Measurements from ENCODE around the gene ECEL1.
"Not testable (repeated sequence)": the region's sequence is repeated elsewhere in the genome, so short reads cannot be mapped to it uniquely, and the experiment has no call there.

Gene ECEL1, protein sequence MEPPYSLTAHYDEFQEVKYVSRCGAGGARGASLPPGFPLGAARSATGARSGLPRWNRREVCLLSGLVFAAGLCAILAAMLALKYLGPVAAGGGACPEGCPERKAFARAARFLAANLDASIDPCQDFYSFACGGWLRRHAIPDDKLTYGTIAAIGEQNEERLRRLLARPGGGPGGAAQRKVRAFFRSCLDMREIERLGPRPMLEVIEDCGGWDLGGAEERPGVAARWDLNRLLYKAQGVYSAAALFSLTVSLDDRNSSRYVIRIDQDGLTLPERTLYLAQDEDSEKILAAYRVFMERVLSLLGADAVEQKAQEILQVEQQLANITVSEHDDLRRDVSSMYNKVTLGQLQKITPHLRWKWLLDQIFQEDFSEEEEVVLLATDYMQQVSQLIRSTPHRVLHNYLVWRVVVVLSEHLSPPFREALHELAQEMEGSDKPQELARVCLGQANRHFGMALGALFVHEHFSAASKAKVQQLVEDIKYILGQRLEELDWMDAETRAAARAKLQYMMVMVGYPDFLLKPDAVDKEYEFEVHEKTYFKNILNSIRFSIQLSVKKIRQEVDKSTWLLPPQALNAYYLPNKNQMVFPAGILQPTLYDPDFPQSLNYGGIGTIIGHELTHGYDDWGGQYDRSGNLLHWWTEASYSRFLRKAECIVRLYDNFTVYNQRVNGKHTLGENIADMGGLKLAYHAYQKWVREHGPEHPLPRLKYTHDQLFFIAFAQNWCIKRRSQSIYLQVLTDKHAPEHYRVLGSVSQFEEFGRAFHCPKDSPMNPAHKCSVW

GRCh38 chr2:232487385-232488096 lies at the start of gene ECEL1:
Gene ECEL1 (minus strand): TSS chr2:232487834. CDS start chr2:232486653, 1,181 bp downstream.
- DNase-seq: no peak

DNA sequence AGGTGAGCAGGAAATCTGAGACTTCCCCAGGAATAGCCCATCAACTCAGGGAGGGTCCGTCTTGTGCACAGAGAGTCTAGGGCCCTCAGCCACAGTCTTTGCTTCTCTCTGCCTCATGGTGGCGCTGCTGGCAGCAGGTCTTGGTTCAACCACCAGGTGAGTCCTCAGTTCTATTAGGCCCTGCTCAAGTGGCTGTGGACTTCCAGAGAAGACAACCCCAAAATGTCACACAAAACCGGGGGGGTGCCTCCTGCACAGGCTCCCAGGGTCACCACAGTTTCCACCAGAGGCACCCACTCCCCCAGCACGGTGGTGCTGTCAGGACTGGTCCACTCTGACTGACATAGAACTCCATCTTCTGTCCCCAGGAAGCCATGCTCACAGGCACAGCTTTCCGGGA lies 49.4 kb upstream of the ECEL1 start:
- DNase-seq: no peak

DNA sequence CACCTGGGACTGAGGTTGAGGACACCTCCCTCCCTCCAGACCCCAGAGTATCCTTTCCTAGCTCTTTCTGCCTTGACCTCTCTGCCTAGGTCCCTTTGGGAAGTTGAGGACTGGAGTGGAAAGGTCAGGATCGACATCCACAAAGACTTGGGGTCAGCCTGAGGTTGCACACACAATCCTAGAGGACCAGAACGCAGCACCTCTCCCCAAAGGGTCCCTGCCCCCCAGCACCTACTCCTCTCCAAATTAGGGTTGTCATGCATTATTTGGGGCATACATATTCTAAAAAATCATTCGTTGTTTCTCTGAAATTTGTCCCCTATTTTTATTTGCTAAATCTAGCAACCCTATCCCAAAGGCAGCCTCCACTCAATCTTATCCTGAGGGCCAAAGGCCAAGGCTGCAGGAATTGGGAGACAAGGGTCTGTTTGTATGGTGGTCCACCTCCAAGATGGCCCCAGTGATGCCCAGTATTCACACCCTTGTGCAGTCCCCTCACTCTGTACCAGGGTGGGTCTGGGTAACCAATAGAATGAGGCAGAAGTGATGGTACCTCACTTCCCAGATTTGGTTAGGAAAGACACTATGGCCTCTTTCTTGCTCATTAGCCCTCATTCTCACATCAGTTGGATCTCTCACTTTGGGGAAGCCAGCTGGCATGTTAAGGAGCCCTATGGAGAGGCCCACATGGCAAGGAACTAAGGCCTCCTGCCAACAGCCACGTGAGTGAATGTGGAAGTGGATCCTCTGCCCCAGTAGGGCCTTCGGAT lies 48.3 kb upstream of the ECEL1 start:
- no peak for DNase-seq

GRCh38 chr2:232534940-232535651 lies 47.5 kb upstream of the ECEL1 start:
- DNase-seq: no peak

DNA sequence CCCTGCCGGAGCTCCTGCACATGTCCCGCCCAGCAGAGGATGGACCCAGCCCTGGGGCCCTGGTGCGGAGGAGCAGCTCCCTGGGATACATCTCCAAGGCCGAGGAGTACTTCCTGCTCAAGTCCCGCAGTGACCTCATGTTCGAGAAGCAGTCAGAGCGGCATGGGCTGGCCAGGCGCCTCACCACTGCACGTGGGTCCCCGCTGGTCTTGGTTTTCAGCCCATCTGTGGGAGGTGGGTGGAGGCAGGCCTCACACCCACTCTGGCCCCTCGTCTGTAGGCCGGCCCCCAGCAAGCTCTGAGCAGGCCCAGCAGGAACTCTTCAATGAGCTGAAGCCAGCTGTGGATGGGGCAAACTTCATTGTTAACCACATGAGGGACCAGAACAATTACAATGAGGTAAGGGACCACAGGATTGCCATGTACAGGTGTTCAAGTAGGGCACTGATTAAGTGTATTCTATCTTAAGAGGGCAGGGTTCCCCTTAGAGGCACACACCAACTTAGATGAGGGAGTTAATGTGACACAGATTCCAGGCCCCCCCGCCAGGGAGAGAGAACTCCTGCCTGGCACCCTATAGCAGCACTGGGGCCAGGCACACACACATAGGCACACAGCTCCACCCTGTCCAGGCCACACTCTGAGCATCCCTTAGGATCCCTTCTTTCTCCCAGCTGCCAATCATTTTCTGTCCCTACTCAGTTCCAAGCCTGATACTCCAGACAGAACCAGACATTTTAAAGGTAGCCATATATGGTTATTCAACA lies 46.5 kb upstream of the ECEL1 start:
- DNase-seq: no peak

DNA sequence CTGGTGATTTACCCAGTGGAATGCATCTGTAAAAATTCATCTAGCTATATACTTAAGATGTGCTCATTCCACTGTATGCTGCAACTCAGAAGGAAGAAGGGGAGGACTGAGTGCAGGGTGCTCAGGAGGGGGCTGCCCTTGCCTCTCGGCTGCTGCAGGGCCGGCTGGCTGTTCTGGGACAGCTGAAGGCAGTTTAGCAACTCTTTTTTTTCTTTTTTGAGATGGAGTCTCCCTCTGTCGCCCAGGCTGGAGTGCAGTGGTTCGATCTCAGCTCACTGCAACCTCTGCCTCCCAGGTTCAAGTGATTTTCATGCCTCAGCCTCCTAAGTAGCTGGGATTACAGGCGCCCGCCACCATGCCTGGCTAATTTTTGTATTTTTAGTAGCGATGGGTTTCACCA lies 45.2 kb upstream of the ECEL1 start:
- not testable (repeated sequence) for DNase-seq

- DNase-seq: no peak
Measured at GRCh38 chr2:232532419-232532818, 44.8 kb upstream of the ECEL1 start.

GRCh38 chr2:232530626-232531260 lies 43.1 kb upstream of the ECEL1 start:
- DNase-seq: no peak

DNA sequence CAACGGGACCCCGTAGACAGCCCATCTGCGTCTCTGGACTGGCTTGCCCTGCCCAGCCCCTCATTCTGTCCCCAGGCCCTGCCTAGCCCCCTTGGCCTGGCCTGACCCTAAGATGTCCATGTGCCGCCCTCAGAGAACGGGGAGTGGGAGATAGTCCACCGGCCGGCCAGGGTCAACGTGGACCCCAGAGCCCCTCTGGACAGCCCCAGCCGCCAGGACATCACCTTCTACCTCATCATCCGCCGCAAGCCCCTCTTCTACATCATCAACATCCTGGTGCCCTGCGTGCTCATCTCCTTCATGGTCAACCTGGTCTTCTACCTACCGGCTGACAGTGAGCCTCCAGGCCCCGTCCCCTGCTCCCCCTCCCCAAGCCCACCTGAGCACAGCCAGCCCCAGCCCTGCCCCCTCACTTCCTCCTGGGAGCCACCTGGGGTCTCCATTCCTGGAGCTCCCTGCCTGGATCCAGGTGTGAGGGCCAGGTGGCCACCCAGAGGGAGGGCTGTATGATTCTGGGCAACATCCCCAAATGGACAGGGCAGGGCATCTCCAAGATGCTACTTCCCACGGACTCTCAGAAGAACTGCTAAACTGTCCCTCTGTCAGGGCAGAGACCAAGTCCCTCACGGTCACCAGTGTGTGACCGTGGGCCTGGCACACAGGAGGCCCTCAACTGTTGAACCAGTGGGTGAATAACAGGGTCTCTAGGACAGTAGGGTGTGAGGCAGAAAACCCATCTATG lies 42.3 kb upstream of the ECEL1 start:
- DNase-seq: no peak

- DNase-seq: no peak
Measured at GRCh38 chr2:232528746-232529460, 41.3 kb upstream of the ECEL1 start.

- DNase-seq: no peak
Measured at GRCh38 chr2:232527905-232528470, 40.4 kb upstream of the ECEL1 start.

DNA sequence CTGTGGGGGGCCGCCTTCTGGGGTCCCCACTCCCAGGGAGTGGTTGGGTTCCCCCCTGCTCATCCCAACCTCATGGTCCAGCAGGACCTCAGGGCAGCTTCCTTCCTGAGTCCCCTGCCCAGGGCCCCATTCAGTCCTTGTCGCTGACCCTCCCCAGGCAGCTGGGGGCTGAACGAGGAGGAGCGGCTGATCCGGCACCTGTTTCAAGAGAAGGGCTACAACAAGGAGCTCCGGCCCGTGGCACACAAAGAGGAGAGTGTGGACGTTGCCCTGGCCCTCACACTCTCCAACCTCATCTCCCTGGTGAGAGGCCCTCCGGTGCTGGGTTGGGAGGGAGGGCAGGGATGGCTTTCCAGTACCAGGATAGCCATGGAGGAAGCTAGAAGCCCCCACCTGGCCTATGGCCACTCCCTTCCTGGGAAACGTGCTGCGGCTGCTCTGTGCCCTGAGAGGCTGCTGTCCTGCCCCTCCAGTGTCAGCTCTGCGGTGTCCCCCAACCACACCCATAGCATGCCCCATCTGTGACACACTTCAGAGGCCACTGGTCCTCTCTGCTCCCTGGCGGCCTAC lies 38.8 kb upstream of the ECEL1 start:
- DNase-seq: no peak

- DNase-seq: no peak
Measured at GRCh38 chr2:232525791-232526371, 38.2 kb upstream of the ECEL1 start, which contains the start of gene CHRND. Gene CHRND (plus strand): TSS chr2:232526160. CDS start chr2:232526216, 56 bp downstream.

DNA sequence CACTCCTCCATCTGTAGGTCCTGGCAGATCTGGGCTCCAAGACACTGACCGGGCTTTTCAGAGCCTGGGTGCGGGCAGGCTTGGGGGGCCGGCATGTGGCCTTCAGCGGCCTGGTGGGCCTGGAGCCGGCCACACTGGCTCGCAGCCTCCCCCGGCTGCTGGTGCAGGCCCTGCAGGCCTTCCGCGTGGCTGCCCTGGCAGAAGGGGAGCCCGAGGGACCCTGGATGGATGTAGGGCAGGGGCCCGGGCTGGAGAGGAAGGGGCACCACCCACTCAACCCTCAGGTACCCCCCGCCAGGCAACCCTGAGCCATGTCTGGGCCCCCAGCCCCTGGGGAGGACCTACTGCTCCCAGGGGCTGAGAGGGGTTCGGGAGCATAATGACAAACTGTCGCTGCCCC lies 37.6 kb upstream of the ECEL1 start:
- no peak for DNase-seq

GRCh38 chr2:232524771-232525170 lies 37.1 kb upstream of the ECEL1 start:
- no peak for DNase-seq

- DNase-seq: no peak
Measured at GRCh38 chr2:232523682-232524597, 36.3 kb upstream of the ECEL1 start.

- no peak for DNase-seq
Measured at GRCh38 chr2:232523402-232523681, 35.7 kb upstream of the ECEL1 start.
